Activated CD4-positive, alpha-beta T cell treated with anti-CD3 and anti-CD28 coated beads, Interleukin-2, amount 10 ng/mL, durations not matched to agents 7 days and 5 days (primary cell): ENCODE measurements around the gene KDM4B. TPM values are rescaled to one million over a fixed set of nuclear protein-coding genes. Genes with fewer than 3 reads are reported as not detected.

Source experiments
- CTCF ChIA-PET: fragments of 350-600 bp; sonication (Branson Sonifier 250); formaldehyde crosslinking; loops from one replicate; lab custom pipeline; 2021; ENCODE audit warnings: antibody characterized with exemption; lab: Charles Lee
- POLR2A ChIA-PET: fragments of 350-600 bp; sonication (Branson Sonifier 250); formaldehyde crosslinking; loops from one replicate; lab custom pipeline; 2021; ENCODE audit warnings: antibody characterized with exemption; lab: Charles Lee
- DNase-seq: peaks from one replicate; pipeline ENCODE4 v3.0.0-alpha.2; 2020
- H3K27ac Mint-ChIP-seq: one replicate; pipeline ENCODE4 v1.8.0; 2021; ENCODE audit warnings: mild to moderate bottlenecking, moderate library complexity, mixed read lengths
- H3K27me3 Mint-ChIP-seq: one replicate; pipeline ENCODE4 v1.8.0; 2021; ENCODE audit warnings: mixed read lengths
- H3K36me3 Mint-ChIP-seq: one replicate; pipeline ENCODE4 v1.8.0; 2021; ENCODE audit warnings: low read depth, mixed read lengths
- H3K4me1 Mint-ChIP-seq: one replicate; pipeline ENCODE4 v1.8.0; 2021; ENCODE audit warnings: mixed read lengths
- H3K4me3 Mint-ChIP-seq: one replicate; pipeline ENCODE4 v1.8.0; 2021; ENCODE audit warnings: mild to moderate bottlenecking, moderate library complexity, mixed read lengths
- H3K9me3 Mint-ChIP-seq: one replicate; pipeline ENCODE4 v1.8.0; 2021; ENCODE audit warnings: mixed read lengths
- total RNA-seq, 2 experiments: library from RNA; stranded (reverse); gene quantifications; one replicate each; pipeline ENCODE4 v1.2.3, GENCODE V29; 2021

Gene KDM4B
- total RNA-seq, 2 experiments from 2014 or later = 37.1 to 40.2 TPM

GRCh38 chr19:4980067-4980466 is 11.2 kb downstream of the KDM4B start:
- no peaks in the 10 kb centered on the region for H3K9me3 Mint-ChIP-seq
- ChIA-PET CTCF (interaction anchor here (0.6 to 1.5 kb wide), 2 partner anchors 8 to 640 kb away, joined by 3 to 4 read pairs; no protein-coding TSS in a partner anchor), POLR2A (no interaction called here)
- no peak overlapping the region for H3K27ac Mint-ChIP-seq
- no peaks in the 10 kb centered on the region for H3K27me3 Mint-ChIP-seq
- no peak for DNase-seq
- H3K4me3 Mint-ChIP-seq = no peak overlapping the region
- H3K4me1 Mint-ChIP-seq = peaks cover 8% of the 10 kb centered on the region
- peaks cover 4% of the 10 kb centered on the region for H3K36me3 Mint-ChIP-seq

- no peak for DNase-seq
- no peak overlapping the region for H3K27ac Mint-ChIP-seq
- no peaks in the 10 kb centered on the region for H3K9me3 Mint-ChIP-seq
- no peak overlapping the region for H3K4me3 Mint-ChIP-seq
- no peaks in the 10 kb centered on the region for H3K27me3 Mint-ChIP-seq
- H3K4me1 Mint-ChIP-seq = peaks cover 8% of the 10 kb centered on the region
- peaks cover 4% of the 10 kb centered on the region for H3K36me3 Mint-ChIP-seq
- CTCF ChIA-PET = interaction anchor here (0.6 kb wide), 1 partner anchor 639 kb away, joined by 4 read pairs; no protein-coding TSS in a partner anchor
- POLR2A ChIA-PET = interaction anchor here (0.6 kb wide), 1 partner anchor 126 kb away, joined by 3 read pairs; no protein-coding TSS in a partner anchor
Observed at GRCh38 chr19:4980838-4981680, 12.1 kb downstream of the KDM4B start.

GRCh38 chr19:4981681-4981958 is 12.7 kb downstream of the KDM4B start:
- H3K27ac Mint-ChIP-seq = no peak overlapping the region
- no peak for DNase-seq
- no peaks in the 10 kb centered on the region for H3K36me3 Mint-ChIP-seq

GRCh38 chr19:4983346-4984105 is 14.6 kb downstream of the KDM4B start:
- H3K27ac Mint-ChIP-seq = no peak overlapping the region

More at GRCh38 chr19:4981681-4981958, 12.7 kb downstream of the KDM4B start:
- Mint-ChIP-seq H3K27me3 (no peaks in the 10 kb centered on the region), H3K9me3 (no peaks in the 10 kb centered on the region), H3K4me1 (peaks cover 8% of the 10 kb centered on the region), H3K4me3 (no peak overlapping the region)
- POLR2A ChIA-PET = interaction anchor here (0.6 kb wide), 1 partner anchor 127 kb away, joined by 3 read pairs; no protein-coding TSS in a partner anchor
- CTCF ChIA-PET = no interaction called here

GRCh38 chr19:4984106-4984380 is 15.1 kb downstream of the KDM4B start:
- no peak overlapping the region for H3K27ac Mint-ChIP-seq
- peaks cover 14% of the 10 kb centered on the region for H3K4me1 Mint-ChIP-seq
- ChIA-PET POLR2A (no interaction called here), CTCF (no interaction called here)
- no peak overlapping the region for H3K4me3 Mint-ChIP-seq
- no peaks in the 10 kb centered on the region for H3K9me3 Mint-ChIP-seq
- no peaks in the 10 kb centered on the region for H3K27me3 Mint-ChIP-seq
- no peaks in the 10 kb centered on the region for H3K36me3 Mint-ChIP-seq
- DNase-seq = no peak

More at GRCh38 chr19:4983346-4984105, 14.6 kb downstream of the KDM4B start:
- Mint-ChIP-seq H3K4me1 (peaks cover 14% of the 10 kb centered on the region), H3K4me3 (no peak overlapping the region), H3K9me3 (no peaks in the 10 kb centered on the region), H3K36me3 (no peaks in the 10 kb centered on the region), H3K27me3 (no peaks in the 10 kb centered on the region)
- POLR2A ChIA-PET = no interaction called here
- no peak for DNase-seq
- CTCF ChIA-PET = no interaction called here

- POLR2A ChIA-PET = no interaction called here
- Mint-ChIP-seq H3K36me3 (no peaks in the 10 kb centered on the region), H3K27me3 (no peaks in the 10 kb centered on the region), H3K4me3 (no peak overlapping the region), H3K9me3 (no peaks in the 10 kb centered on the region), H3K4me1 (peaks cover 11% of the 10 kb centered on the region), H3K27ac (no peak overlapping the region)
- CTCF ChIA-PET = no interaction called here
- DNase-seq = no peak
Observed at GRCh38 chr19:4984438-4984990, 15.6 kb downstream of the KDM4B start.

GRCh38 chr19:4985551-4985991 is 16.7 kb downstream of the KDM4B start:
- Mint-ChIP-seq H3K27me3 (no peaks in the 10 kb centered on the region), H3K4me3 (no peak overlapping the region), H3K27ac (no peak overlapping the region), H3K9me3 (no peaks in the 10 kb centered on the region), H3K36me3 (no peaks in the 10 kb centered on the region), H3K4me1 (peaks cover 11% of the 10 kb centered on the region)
- ChIA-PET POLR2A (no interaction called here), CTCF (no interaction called here)
- no peak for DNase-seq

GRCh38 chr19:4986056-4986455 is 17.1 kb downstream of the KDM4B start:
- DNase-seq = no peak
- Mint-ChIP-seq H3K27me3 (no peaks in the 10 kb centered on the region), H3K9me3 (no peaks in the 10 kb centered on the region), H3K4me1 (peaks cover 11% of the 10 kb centered on the region), H3K4me3 (no peak overlapping the region), H3K27ac (no peak overlapping the region), H3K36me3 (no peaks in the 10 kb centered on the region)
- ChIA-PET CTCF (interaction anchor here (0.6 kb wide), 1 partner anchor 195 kb away, joined by 4 read pairs; no protein-coding TSS in a partner anchor), POLR2A (no interaction called here)

GRCh38 chr19:4986471-4986891 is 17.6 kb downstream of the KDM4B start:
- DNase-seq = no peak
- POLR2A ChIA-PET = no interaction called here
- H3K4me3 Mint-ChIP-seq = no peak overlapping the region
- peaks cover 11% of the 10 kb centered on the region for H3K4me1 Mint-ChIP-seq
- H3K9me3 Mint-ChIP-seq = no peaks in the 10 kb centered on the region
- CTCF ChIA-PET = interaction anchor here (0.6 kb wide), 1 partner anchor 196 kb away, joined by 4 read pairs; no protein-coding TSS in a partner anchor
- H3K27ac Mint-ChIP-seq = no peak overlapping the region
- no peaks in the 10 kb centered on the region for H3K27me3 Mint-ChIP-seq
- H3K36me3 Mint-ChIP-seq = no peaks in the 10 kb centered on the region

- DNase-seq = no peak
- POLR2A ChIA-PET = no interaction called here
- Mint-ChIP-seq H3K4me1 (peaks cover 8% of the 10 kb centered on the region), H3K27me3 (no peaks in the 10 kb centered on the region), H3K9me3 (no peaks in the 10 kb centered on the region), H3K27ac (no peak overlapping the region), H3K36me3 (no peaks in the 10 kb centered on the region), H3K4me3 (no peak overlapping the region)
- CTCF ChIA-PET = no interaction called here
Observed at GRCh38 chr19:4987256-4987655, 18.3 kb downstream of the KDM4B start.

- H3K4me3 Mint-ChIP-seq = no peak overlapping the region
- H3K4me1 Mint-ChIP-seq = peaks cover 8% of the 10 kb centered on the region
- ChIA-PET CTCF (interaction anchor here (0.7 kb wide), 1 partner anchor 8 kb away, joined by 3 read pairs; no protein-coding TSS in a partner anchor), POLR2A (no interaction called here)
- H3K9me3 Mint-ChIP-seq = no peaks in the 10 kb centered on the region
- no peak overlapping the region for H3K27ac Mint-ChIP-seq
- no peak for DNase-seq
- H3K27me3 Mint-ChIP-seq = no peaks in the 10 kb centered on the region
- H3K36me3 Mint-ChIP-seq = peaks cover 2% of the 10 kb centered on the region
Observed at GRCh38 chr19:4987692-4988370, 18.9 kb downstream of the KDM4B start.

GRCh38 chr19:4988770-4989251 is 19.9 kb downstream of the KDM4B start:
- H3K9me3 Mint-ChIP-seq = no peaks in the 10 kb centered on the region
- POLR2A ChIA-PET = no interaction called here
- H3K27ac Mint-ChIP-seq = no peak overlapping the region
- peaks cover 2% of the 10 kb centered on the region for H3K36me3 Mint-ChIP-seq
- no peak for DNase-seq
- CTCF ChIA-PET = interaction anchor here (0.6 to 1.2 kb wide), 3 partner anchors 9 to 1197 kb away, joined by 3 to 5 read pairs (median 3); no protein-coding TSS in a partner anchor
- no peak overlapping the region for H3K4me3 Mint-ChIP-seq
- peaks cover 8% of the 10 kb centered on the region for H3K4me1 Mint-ChIP-seq
- no peaks in the 10 kb centered on the region for H3K27me3 Mint-ChIP-seq
